CD4-positive, alpha-beta T cell treated with Interleukin-4 for 4 hours (primary cell): ENCODE data around the gene VPS52.
"Not testable (repeated sequence)": the region's sequence is repeated elsewhere in the genome, so short reads cannot be mapped to it uniquely, and the experiment has no call there.

Experiments
- DNase-seq: peaks from one replicate; pipeline ENCODE4 v3.0.0-alpha.2; 2020

The VPS52 gene

GRCh38 chr6:33299237-33299944 is 27.7 kb upstream of the VPS52 start:
- DNase-seq, result peak; percentile 94

- peak; percentile 65 for DNase-seq
These were observed 27.1 kb upstream of the VPS52 start, which contains the start of gene RGL2 for GRCh38 chr6:33298773-33299236. TSS of gene RGL2 (minus strand) at chr6:33298942. CDS start at chr6:33298610, 332 bp downstream.

- DNase-seq, result peak; percentile 90
These were observed 26.5 kb upstream of the VPS52 start for GRCh38 chr6:33297956-33298772.

- no peak for DNase-seq
These were observed 25.8 kb upstream of the VPS52 start for GRCh38 chr6:33297406-33297955.

GRCh38 chr6:33296797-33297405 is 25.2 kb upstream of the VPS52 start:
- DNase-seq, result no peak

GRCh38 chr6:33295621-33296369 is 24.1 kb upstream of the VPS52 start:
- DNase-seq, result no peak

- DNase-seq, result no peak
These were observed 22.6 kb upstream of the VPS52 start for GRCh38 chr6:33294086-33294823.

GRCh38 chr6:33292996-33293682 is 21.5 kb upstream of the VPS52 start:
- no peak for DNase-seq

- DNase-seq, result no peak
These were observed 18.8 kb upstream of the VPS52 start for GRCh38 chr6:33290459-33290858.

GRCh38 chr6:33289784-33290315 is 18.2 kb upstream of the VPS52 start:
- no peak for DNase-seq

GRCh38 chr6:33288921-33289783 is 17.5 kb upstream of the VPS52 start, which contains the start of the genes PFDN6 and WDR46:
TSS of gene PFDN6 (plus strand) at chr6:33289601. CDS start at chr6:33289857, 256 bp downstream.
TSS of gene WDR46 (minus strand) at chr6:33289239. CDS start at chr6:33289170, 69 bp downstream.
- DNase-seq, result peak; percentile 87

- DNase-seq, result no peak
These were observed 16.7 kb upstream of the VPS52 start for GRCh38 chr6:33288141-33288920.

GRCh38 chr6:33286946-33287914 is 15.6 kb upstream of the VPS52 start:
- no peak for DNase-seq

GRCh38 chr6:33285214-33285613 is 13.5 kb upstream of the VPS52 start:
- DNase-seq, result not testable (repeated sequence)

GRCh38 chr6:33280539-33280938 is 8.9 kb upstream of the VPS52 start:
- no peak for DNase-seq

GRCh38 chr6:33279971-33280511 is 8.4 kb upstream of the VPS52 start:
- no peak for DNase-seq

- DNase-seq, result no peak
These were observed 7.6 kb upstream of the VPS52 start for GRCh38 chr6:33279257-33279695.
